Measurements from ENCODE around the gene CORO7. TPM values are rescaled to one million over a fixed set of nuclear protein-coding genes. Genes with fewer than 3 reads are reported as not detected.
A peak's percentile ranks its signal among the peaks of the same experiment; 100 is the strongest.

CORO7 gene
- total and polyA plus RNA-seq, 9 of the 15 experiments (the other 6 are each of a cell fraction or from before 2014, with no cell fraction given), result 0.45 to 77.2 (median 18.7) TPM

DNA sequence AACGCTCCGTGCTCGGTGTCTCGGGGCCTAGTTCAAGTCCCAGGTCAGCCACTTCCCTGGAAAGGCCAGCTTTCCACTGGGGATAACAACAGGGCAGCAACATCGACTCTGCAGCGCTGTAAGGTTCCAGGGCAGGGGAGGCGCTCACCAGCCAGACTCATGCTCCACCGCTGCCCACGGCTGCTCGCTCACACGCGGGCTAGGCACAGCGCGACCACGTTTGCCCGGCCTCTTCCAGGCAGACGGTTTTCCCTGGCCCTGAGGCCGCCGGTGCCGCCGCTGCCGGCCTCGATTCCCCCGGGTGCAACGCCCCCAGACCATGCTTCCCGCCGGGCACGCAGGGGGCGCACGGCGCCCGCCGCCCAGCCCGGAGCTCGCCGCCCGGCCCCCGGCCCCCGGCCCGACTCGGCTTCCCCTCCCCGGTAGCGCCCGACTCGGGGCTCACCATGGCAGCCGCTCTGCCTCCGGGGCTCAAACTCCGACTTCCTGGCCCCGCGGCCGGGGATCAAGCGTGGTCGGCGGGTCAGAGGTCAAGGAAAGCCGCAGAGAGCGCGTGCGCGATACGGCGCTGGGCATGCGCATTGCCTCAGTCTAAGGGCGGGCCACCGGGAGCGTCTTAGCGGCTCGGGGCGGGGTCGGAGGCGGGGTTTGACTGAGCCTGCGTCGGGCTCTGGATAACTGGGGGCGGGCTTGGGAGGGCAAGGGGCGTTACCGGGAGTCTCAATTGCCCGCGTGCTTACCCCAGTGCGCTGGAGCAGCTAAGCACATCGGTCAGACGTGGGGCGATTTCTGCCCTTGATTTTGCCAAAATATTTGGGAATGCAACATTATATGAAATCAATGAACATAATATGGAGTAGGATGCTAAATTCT lies 65.4 kb downstream of the CORO7 start, which contains the start of gene PAM16 (continued):
- TF ChIP-seq, protein P1, sequence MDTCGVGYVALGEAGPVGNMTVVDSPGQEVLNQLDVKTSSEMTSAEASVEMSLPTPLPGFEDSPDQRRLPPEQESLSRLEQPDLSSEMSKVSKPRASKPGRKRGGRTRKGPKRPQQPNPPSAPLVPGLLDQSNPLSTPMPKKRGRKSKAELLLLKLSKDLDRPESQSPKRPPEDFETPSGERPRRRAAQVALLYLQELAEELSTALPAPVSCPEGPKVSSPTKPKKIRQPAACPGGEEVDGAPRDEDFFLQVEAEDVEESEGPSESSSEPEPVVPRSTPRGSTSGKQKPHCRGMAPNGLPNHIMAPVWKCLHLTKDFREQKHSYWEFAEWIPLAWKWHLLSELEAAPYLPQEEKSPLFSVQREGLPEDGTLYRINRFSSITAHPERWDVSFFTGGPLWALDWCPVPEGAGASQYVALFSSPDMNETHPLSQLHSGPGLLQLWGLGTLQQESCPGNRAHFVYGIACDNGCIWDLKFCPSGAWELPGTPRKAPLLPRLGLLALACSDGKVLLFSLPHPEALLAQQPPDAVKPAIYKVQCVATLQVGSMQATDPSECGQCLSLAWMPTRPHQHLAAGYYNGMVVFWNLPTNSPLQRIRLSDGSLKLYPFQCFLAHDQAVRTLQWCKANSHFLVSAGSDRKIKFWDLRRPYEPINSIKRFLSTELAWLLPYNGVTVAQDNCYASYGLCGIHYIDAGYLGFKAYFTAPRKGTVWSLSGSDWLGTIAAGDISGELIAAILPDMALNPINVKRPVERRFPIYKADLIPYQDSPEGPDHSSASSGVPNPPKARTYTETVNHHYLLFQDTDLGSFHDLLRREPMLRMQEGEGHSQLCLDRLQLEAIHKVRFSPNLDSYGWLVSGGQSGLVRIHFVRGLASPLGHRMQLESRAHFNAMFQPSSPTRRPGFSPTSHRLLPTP (IDR thresholded peaks at IDR 0.05; ENCODE audit: borderline replicate concordance, extremely low read depth, insufficient read length), result no peak
- TF ChIP-seq, protein P2, sequence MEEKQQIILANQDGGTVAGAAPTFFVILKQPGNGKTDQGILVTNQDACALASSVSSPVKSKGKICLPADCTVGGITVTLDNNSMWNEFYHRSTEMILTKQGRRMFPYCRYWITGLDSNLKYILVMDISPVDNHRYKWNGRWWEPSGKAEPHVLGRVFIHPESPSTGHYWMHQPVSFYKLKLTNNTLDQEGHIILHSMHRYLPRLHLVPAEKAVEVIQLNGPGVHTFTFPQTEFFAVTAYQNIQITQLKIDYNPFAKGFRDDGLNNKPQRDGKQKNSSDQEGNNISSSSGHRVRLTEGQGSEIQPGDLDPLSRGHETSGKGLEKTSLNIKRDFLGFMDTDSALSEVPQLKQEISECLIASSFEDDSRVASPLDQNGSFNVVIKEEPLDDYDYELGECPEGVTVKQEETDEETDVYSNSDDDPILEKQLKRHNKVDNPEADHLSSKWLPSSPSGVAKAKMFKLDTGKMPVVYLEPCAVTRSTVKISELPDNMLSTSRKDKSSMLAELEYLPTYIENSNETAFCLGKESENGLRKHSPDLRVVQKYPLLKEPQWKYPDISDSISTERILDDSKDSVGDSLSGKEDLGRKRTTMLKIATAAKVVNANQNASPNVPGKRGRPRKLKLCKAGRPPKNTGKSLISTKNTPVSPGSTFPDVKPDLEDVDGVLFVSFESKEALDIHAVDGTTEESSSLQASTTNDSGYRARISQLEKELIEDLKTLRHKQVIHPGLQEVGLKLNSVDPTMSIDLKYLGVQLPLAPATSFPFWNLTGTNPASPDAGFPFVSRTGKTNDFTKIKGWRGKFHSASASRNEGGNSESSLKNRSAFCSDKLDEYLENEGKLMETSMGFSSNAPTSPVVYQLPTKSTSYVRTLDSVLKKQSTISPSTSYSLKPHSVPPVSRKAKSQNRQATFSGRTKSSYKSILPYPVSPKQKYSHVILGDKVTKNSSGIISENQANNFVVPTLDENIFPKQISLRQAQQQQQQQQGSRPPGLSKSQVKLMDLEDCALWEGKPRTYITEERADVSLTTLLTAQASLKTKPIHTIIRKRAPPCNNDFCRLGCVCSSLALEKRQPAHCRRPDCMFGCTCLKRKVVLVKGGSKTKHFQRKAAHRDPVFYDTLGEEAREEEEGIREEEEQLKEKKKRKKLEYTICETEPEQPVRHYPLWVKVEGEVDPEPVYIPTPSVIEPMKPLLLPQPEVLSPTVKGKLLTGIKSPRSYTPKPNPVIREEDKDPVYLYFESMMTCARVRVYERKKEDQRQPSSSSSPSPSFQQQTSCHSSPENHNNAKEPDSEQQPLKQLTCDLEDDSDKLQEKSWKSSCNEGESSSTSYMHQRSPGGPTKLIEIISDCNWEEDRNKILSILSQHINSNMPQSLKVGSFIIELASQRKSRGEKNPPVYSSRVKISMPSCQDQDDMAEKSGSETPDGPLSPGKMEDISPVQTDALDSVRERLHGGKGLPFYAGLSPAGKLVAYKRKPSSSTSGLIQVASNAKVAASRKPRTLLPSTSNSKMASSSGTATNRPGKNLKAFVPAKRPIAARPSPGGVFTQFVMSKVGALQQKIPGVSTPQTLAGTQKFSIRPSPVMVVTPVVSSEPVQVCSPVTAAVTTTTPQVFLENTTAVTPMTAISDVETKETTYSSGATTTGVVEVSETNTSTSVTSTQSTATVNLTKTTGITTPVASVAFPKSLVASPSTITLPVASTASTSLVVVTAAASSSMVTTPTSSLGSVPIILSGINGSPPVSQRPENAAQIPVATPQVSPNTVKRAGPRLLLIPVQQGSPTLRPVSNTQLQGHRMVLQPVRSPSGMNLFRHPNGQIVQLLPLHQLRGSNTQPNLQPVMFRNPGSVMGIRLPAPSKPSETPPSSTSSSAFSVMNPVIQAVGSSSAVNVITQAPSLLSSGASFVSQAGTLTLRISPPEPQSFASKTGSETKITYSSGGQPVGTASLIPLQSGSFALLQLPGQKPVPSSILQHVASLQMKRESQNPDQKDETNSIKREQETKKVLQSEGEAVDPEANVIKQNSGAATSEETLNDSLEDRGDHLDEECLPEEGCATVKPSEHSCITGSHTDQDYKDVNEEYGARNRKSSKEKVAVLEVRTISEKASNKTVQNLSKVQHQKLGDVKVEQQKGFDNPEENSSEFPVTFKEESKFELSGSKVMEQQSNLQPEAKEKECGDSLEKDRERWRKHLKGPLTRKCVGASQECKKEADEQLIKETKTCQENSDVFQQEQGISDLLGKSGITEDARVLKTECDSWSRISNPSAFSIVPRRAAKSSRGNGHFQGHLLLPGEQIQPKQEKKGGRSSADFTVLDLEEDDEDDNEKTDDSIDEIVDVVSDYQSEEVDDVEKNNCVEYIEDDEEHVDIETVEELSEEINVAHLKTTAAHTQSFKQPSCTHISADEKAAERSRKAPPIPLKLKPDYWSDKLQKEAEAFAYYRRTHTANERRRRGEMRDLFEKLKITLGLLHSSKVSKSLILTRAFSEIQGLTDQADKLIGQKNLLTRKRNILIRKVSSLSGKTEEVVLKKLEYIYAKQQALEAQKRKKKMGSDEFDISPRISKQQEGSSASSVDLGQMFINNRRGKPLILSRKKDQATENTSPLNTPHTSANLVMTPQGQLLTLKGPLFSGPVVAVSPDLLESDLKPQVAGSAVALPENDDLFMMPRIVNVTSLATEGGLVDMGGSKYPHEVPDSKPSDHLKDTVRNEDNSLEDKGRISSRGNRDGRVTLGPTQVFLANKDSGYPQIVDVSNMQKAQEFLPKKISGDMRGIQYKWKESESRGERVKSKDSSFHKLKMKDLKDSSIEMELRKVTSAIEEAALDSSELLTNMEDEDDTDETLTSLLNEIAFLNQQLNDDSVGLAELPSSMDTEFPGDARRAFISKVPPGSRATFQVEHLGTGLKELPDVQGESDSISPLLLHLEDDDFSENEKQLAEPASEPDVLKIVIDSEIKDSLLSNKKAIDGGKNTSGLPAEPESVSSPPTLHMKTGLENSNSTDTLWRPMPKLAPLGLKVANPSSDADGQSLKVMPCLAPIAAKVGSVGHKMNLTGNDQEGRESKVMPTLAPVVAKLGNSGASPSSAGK (IDR thresholded peaks at IDR 0.05), result peak; percentile 74
- TF ChIP-seq, protein P3, sequence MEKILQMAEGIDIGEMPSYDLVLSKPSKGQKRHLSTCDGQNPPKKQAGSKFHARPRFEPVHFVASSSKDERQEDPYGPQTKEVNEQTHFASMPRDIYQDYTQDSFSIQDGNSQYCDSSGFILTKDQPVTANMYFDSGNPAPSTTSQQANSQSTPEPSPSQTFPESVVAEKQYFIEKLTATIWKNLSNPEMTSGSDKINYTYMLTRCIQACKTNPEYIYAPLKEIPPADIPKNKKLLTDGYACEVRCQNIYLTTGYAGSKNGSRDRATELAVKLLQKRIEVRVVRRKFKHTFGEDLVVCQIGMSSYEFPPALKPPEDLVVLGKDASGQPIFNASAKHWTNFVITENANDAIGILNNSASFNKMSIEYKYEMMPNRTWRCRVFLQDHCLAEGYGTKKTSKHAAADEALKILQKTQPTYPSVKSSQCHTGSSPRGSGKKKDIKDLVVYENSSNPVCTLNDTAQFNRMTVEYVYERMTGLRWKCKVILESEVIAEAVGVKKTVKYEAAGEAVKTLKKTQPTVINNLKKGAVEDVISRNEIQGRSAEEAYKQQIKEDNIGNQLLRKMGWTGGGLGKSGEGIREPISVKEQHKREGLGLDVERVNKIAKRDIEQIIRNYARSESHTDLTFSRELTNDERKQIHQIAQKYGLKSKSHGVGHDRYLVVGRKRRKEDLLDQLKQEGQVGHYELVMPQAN (IDR thresholded peaks at IDR 0.05; ENCODE audit: borderline replicate concordance), result peak; percentile 43; the same call in 1 of the 2 replicates
- TF ChIP-seq ZBTB1 (CRISPR knock-in tag; IDR thresholded peaks at IDR 0.05; ENCODE audit: borderline replicate concordance, low read depth), result no peak
- TF ChIP-seq, protein P4, sequence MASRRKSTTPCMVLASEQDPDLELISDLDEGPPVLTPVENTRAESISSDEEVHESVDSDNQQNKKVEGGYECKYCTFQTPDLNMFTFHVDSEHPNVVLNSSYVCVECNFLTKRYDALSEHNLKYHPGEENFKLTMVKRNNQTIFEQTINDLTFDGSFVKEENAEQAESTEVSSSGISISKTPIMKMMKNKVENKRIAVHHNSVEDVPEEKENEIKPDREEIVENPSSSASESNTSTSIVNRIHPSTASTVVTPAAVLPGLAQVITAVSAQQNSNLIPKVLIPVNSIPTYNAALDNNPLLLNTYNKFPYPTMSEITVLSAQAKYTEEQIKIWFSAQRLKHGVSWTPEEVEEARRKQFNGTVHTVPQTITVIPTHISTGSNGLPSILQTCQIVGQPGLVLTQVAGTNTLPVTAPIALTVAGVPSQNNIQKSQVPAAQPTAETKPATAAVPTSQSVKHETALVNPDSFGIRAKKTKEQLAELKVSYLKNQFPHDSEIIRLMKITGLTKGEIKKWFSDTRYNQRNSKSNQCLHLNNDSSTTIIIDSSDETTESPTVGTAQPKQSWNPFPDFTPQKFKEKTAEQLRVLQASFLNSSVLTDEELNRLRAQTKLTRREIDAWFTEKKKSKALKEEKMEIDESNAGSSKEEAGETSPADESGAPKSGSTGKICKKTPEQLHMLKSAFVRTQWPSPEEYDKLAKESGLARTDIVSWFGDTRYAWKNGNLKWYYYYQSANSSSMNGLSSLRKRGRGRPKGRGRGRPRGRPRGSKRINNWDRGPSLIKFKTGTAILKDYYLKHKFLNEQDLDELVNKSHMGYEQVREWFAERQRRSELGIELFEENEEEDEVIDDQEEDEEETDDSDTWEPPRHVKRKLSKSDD (conservative IDR thresholded peaks at IDR 0.05; ENCODE audit: low read length), result no peak

Data from K562 (cell line).